Prostate gland (tissue), 2 donors: ENCODE data around the gene TSNAX. TPM values are rescaled to one million over a fixed set of nuclear protein-coding genes. Genes with fewer than 3 reads are reported as not detected.
A peak's percentile ranks its signal among the peaks of the same experiment; 100 is the strongest.

Source experiments
- DNase-seq: peaks from one replicate; pipeline ENCODE4 v3.0.0-alpha.2; 2019; ENCODE audit warnings: low spot score
- H3K27ac ChIP-seq, 2 donors: fragments of 200-600 bp; sonication (generic); 2 replicates each; pipeline ENCODE4 v1.5.1; 2017 to 2019
- H3K27me3 ChIP-seq: fragments of 200-600 bp; sonication (generic); replicated peaks from 2 replicates; pipeline ENCODE4 v1.5.1; 2019; ENCODE audit not compliant: insufficient read depth
- H3K36me3 ChIP-seq, 2 donors: fragments of 200-600 bp; sonication (generic); 1 replicate in 1 of 2; 2 replicates in 1 of 2; pipeline versions ENCODE4 v1.5.1 to v1.8.1; 2017 to 2019
- H3K4me1 ChIP-seq: fragments of 200-600 bp; sonication (generic); replicated peaks from 2 replicates; pipeline ENCODE4 v1.5.1; 2019
- H3K4me3 ChIP-seq, 2 donors: fragments of 200-600 bp; sonication (generic); 2 replicates each; pipeline ENCODE4 v1.5.1; 2017 to 2019
- H3K9me3 ChIP-seq: fragments of 200-600 bp; sonication (generic); 2 replicates; pipeline ENCODE4 v1.5.1; 2017
- POLR2A ChIP-seq: fragments of 450-650 bp; IDR thresholded peaks from one replicate; pipeline ENCODE4 v1.6.1; 2016; ENCODE audit warnings: antibody characterized with exemption, mild to moderate bottlenecking
- POLR2AphosphoS5 ChIP-seq: sonication (generic); formaldehyde crosslinking; IDR thresholded peaks from one replicate; pipeline ENCODE4 v1.6.1; 2017; ENCODE audit warnings: antibody characterized with exemption
- WGBS: methylation state at CpG from one replicate; pipeline ENCODE4 v1.1.5; 2018; 5-methylcytosine and 5-hydroxymethylcytosine counted together
- intact Hi-C: fragments of 100-400 bp; cut with DNase I; formaldehyde crosslinking; loops from one replicate; pipeline ENCODE4 v1.14.2; 2022
- total RNA-seq, 2 donors: library from RNA; depleted of rRNA; stranded (reverse); fragments of >200 nt; gene quantifications; one replicate each; pipeline ENCODE4 v1.1.0, GENCODE V29; 2016
- TF ChIP-seq, protein P1 (sequence below), 4 experiments: fragments of 200-600 bp in 2 of 4; fragments of 450-650 bp in 2 of 4; sonication (generic) in 2 of 4; IDR thresholded peaks; 1 replicate in 3 of 4; 2 replicates in 1 of 4; pipeline ENCODE4 v1.5.1; 2016 to 2019; ENCODE audit warnings: antibody characterized with exemption in 4 of 4, mild to moderate bottlenecking in 2 of 4, moderate library complexity in 2 of 4

TSNAX gene
- total RNA-seq, 2 donors from 2014 or later = 23.5 to 41.2 TPM

- no peaks in the 10 kb centered on the region for H3K36me3 ChIP-seq
- H3K4me1 ChIP-seq = no peaks in the 10 kb centered on the region
- no peak for TF ChIP-seq POLR2AphosphoS5
- no peak for TF ChIP-seq POLR2A
- TF ChIP-seq, protein P1, sequence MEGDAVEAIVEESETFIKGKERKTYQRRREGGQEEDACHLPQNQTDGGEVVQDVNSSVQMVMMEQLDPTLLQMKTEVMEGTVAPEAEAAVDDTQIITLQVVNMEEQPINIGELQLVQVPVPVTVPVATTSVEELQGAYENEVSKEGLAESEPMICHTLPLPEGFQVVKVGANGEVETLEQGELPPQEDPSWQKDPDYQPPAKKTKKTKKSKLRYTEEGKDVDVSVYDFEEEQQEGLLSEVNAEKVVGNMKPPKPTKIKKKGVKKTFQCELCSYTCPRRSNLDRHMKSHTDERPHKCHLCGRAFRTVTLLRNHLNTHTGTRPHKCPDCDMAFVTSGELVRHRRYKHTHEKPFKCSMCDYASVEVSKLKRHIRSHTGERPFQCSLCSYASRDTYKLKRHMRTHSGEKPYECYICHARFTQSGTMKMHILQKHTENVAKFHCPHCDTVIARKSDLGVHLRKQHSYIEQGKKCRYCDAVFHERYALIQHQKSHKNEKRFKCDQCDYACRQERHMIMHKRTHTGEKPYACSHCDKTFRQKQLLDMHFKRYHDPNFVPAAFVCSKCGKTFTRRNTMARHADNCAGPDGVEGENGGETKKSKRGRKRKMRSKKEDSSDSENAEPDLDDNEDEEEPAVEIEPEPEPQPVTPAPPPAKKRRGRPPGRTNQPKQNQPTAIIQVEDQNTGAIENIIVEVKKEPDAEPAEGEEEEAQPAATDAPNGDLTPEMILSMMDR (IDR thresholded peaks at IDR 0.05) = no peak
- intact Hi-C loops = loop anchor here (5.0 kb wide), 1 partner anchor 172 kb away; the partner anchor contains the start of gene EGLN1
- H3K27me3 ChIP-seq = no peaks in the 10 kb centered on the region
- no peaks in the 10 kb centered on the region for H3K9me3 ChIP-seq
- no peak overlapping the region for H3K27ac ChIP-seq
- WGBS = 68% methylated on average over 2 of the region's 2 CpGs
- no peak for DNase-seq
- H3K4me3 ChIP-seq = no peak overlapping the region
Observed at GRCh38 chr1:231594123-231594522, 65.7 kb downstream of the TSNAX start.

DNA sequence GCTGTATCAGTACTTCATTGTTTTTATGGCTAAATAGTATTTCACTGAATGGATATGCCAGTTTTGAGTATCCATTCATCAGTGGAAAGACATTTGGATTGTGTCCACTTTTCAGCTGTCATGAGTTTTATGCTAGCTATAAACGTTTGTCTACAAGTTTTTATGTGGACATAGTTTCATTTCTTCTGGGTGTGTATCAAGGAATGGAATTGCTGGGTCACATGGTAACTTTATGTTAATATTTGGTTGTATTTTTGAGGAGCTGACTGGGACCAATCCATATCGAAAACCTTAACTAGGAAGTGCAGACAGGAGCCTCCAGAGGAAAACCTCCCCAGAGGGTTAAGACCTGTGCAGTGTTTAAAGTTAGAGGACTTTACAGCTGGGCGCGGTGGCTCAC, 66.3 kb downstream of the TSNAX start:
- no peaks in the 10 kb centered on the region for H3K9me3 ChIP-seq
- intact Hi-C loops = loop anchor here (5.0 kb wide), 1 partner anchor 172 kb away; the partner anchor contains the start of gene EGLN1
- 78% methylated on average over 4 of the region's 4 CpGs for WGBS
- H3K36me3 ChIP-seq = no peaks in the 10 kb centered on the region
- no peak overlapping the region for H3K27ac ChIP-seq
- H3K27me3 ChIP-seq = no peaks in the 10 kb centered on the region
- DNase-seq = no peak
- H3K4me1 ChIP-seq = no peaks in the 10 kb centered on the region
- TF ChIP-seq POLR2A = no peak
- H3K4me3 ChIP-seq = no peak overlapping the region

DNA sequence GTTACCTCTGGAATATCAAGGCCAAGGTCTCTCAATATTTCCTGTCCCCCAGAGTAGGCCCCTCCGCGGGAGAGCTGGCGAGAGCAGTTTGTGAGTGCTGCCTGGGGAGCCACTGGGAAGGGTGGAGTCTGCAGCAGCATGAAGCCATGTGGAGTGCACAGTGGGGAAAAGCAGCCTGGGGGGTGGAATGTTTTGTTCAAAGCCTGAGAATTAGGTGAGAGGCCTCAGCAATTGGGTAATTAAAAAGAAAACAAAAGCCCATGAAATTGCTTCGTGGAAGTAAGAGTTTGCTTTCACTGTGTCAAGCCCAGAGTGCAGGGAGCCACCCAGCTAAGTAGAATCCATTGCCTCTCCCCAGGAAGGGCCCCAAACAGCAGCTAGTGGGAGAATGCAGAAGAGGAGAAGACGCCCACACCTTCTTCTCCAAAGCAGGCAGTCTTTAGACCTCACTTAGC, 67.9 kb downstream of the TSNAX start:
- no peak overlapping the region for H3K4me3 ChIP-seq
- H3K36me3 ChIP-seq = no peaks in the 10 kb centered on the region
- no peaks in the 10 kb centered on the region for H3K4me1 ChIP-seq
- no peaks in the 10 kb centered on the region for H3K9me3 ChIP-seq
- TF ChIP-seq, protein P1 (IDR thresholded peaks at IDR 0.05) = no peak
- TF ChIP-seq POLR2A (no peak), POLR2AphosphoS5 (no peak)
- H3K27me3 ChIP-seq = no peaks in the 10 kb centered on the region
- no peak for DNase-seq
- H3K27ac ChIP-seq = no peak overlapping the region
- intact Hi-C loops = no loop called here
- 55% methylated on average over 5 of the region's 5 CpGs for WGBS

GRCh38 chr1:231597971-231598370, 69.5 kb downstream of the TSNAX start:
- H3K36me3 ChIP-seq = no peaks in the 10 kb centered on the region
- no peaks in the 10 kb centered on the region for H3K9me3 ChIP-seq
- TF ChIP-seq POLR2A (no peak), POLR2AphosphoS5 (no peak)
- TF ChIP-seq, protein P1 (IDR thresholded peaks at IDR 0.05) = no peak
- H3K27me3 ChIP-seq = no peaks in the 10 kb centered on the region
- DNase-seq = no peak
- intact Hi-C loops = no loop called here
- WGBS = 100% methylated on average over 1 of the region's 1 CpG
- H3K27ac ChIP-seq = no peak overlapping the region
- H3K4me3 ChIP-seq = no peak overlapping the region
- no peaks in the 10 kb centered on the region for H3K4me1 ChIP-seq

DNA sequence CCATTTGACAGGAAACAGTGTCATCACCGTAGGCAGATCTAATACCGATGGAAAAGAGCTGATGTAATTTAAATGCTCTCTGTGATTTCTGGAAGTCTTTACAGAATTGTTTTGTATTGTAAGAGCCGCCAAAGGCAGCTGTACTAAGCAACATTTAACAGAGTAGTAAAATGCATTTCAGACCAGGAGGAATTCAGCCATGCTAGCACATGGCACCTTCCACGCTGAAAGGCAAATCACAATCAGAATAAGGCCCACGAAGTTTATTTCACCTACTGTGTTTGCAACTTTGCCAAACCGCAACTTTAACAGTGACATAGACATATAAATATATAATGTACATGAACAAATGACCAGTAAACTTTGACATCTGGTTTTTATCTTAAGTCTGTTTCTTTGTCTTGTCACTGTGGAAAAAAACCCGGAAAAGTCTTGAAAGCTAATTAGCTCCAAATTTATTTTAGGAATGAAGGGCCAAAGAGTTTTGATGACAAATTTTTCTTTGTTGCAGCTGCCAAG, 72.0 kb downstream of the TSNAX start:
- intact Hi-C loops = loop anchor here (5.0 kb wide), 1 partner anchor 243 kb away; no protein-coding TSS in a partner anchor
- no peaks in the 10 kb centered on the region for H3K4me1 ChIP-seq
- no peaks in the 10 kb centered on the region for H3K9me3 ChIP-seq
- no peak overlapping the region for H3K27ac ChIP-seq
- no peak for DNase-seq
- TF ChIP-seq, protein P1 (IDR thresholded peaks at IDR 0.05) = no peak
- TF ChIP-seq POLR2AphosphoS5 = peak; percentile 4
- 21% methylated on average over 7 of the region's 7 CpGs for WGBS
- no peaks in the 10 kb centered on the region for H3K27me3 ChIP-seq
- H3K4me3 ChIP-seq = no peak overlapping the region
- no peaks in the 10 kb centered on the region for H3K36me3 ChIP-seq
